ENCODE results near the gene PPP2R5C. TPM values are rescaled to one million over a fixed set of nuclear protein-coding genes. Genes with fewer than 3 reads are reported as not detected.

PPP2R5C gene
- polyA plus RNA-seq, 3 donors, result 61.9 to 72.5 (median 64.0) TPM

DNA sequence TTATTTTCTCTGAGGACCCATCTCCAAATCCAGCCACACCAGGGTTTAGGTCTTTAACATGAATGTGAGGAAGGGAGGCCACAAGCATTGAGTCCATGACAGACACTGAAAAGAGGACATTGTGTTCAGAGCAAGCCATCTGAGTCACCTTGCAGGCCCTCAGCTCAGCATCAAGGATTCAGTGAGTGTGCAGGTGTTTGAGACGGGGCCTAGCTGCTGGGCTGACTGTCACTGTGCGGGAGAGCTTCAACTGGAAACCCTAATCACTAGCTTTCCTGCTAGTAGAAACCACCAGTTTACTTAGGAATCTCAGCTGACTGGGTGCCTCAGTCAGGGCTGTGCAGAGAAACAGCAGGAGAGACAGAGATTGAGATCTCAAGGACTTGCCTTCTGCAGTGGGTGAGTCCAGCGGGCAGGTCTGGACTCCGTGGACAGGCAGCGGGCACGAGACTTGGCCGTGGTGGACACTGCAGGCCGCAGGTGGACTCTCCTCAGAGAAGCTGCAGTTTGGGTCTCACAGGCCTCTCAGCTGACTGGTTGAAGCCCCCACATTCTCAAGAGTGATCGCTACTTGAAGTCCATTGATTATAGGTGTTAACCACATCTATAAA is 116.8 kb downstream of the PPP2R5C start:
- DNase-seq, result peak in 1 of 3 donors; percentile 22
- Mint-ChIP-seq H3K4me3 (no peak overlapping the region), H3K9me3 (no peaks in the 10 kb centered on the region), H3K27ac (peak overlapping the region; percentile 78 to 97 (median 93)), H3K4me1 (peaks cover 50% of the 10 kb centered on the region), H3K36me3 (peaks cover 50 to 51% of the 10 kb centered on the region in 2 donors), H3K27me3 (ENCODE audit: low read depth in 3 of 3) (no peaks in the 10 kb centered on the region)
- Histone ChIP-seq H3K4me2 (replicated peaks; ENCODE audit: extremely low read depth, low read length, poor library complexity, severe bottlenecking) (no peak overlapping the region), H3K4me1 (ENCODE audit: control insufficient read depth in 1 of 2, insufficient read depth in 2 of 2, low read length in 2 of 2) (peaks cover 28 to 31% of the 10 kb centered on the region in 2 donors), H3K36me3 (replicated peaks in 1 of 2; ENCODE audit: control insufficient read depth in 1 of 2, insufficient read depth in 2 of 2, low read length in 2 of 2) (peaks cover 21 to 31% of the 10 kb centered on the region in 2 donors), H4K20me1 (ENCODE audit: insufficient read depth, low read length) (peaks cover 43% of the 10 kb centered on the region), H3K79me2 (ENCODE audit: insufficient read depth, low read length) (peaks cover 80% of the 10 kb centered on the region), H3K27me3 (ENCODE audit: control insufficient read depth in 2 of 2, insufficient read depth in 2 of 2, low read length in 2 of 2) (no peaks in the 10 kb centered on the region), H3K9ac (ENCODE audit: insufficient read depth, low read length, poor library complexity, severe bottlenecking) (no peak overlapping the region), H3K27ac (ENCODE audit: low read depth in 1 of 2, low read length in 2 of 2) (peak overlapping the region in 1 of 2 donors; percentile 82), H2AFZ (ENCODE audit: insufficient read depth, low read depth, low read length, poor library complexity, severe bottlenecking) (no peak overlapping the region), H3K9me3 (replicated peaks in 1 of 2; ENCODE audit: control insufficient read depth in 1 of 2, insufficient read depth in 1 of 2, low read length in 2 of 2) (no peaks in the 10 kb centered on the region), H3K4me3 (replicated peaks in 1 of 3; ENCODE audit: low read depth in 2 of 3, low read length in 3 of 3) (no peak overlapping the region)
- TF ChIP-seq, protein P1, sequence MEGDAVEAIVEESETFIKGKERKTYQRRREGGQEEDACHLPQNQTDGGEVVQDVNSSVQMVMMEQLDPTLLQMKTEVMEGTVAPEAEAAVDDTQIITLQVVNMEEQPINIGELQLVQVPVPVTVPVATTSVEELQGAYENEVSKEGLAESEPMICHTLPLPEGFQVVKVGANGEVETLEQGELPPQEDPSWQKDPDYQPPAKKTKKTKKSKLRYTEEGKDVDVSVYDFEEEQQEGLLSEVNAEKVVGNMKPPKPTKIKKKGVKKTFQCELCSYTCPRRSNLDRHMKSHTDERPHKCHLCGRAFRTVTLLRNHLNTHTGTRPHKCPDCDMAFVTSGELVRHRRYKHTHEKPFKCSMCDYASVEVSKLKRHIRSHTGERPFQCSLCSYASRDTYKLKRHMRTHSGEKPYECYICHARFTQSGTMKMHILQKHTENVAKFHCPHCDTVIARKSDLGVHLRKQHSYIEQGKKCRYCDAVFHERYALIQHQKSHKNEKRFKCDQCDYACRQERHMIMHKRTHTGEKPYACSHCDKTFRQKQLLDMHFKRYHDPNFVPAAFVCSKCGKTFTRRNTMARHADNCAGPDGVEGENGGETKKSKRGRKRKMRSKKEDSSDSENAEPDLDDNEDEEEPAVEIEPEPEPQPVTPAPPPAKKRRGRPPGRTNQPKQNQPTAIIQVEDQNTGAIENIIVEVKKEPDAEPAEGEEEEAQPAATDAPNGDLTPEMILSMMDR (IDR thresholded peaks at IDR 0.05), result no peak
- intact Hi-C loops (cut with micrococcal nuclease), result loop anchor here (5.0 to 10.0 kb wide), 4 partner anchors 36 to 174 kb away; no protein-coding TSS in a partner anchor
- 97% methylated on average over 4 of the region's 9 CpGs for WGBS (ENCODE audit: insufficient coverage)

DNA sequence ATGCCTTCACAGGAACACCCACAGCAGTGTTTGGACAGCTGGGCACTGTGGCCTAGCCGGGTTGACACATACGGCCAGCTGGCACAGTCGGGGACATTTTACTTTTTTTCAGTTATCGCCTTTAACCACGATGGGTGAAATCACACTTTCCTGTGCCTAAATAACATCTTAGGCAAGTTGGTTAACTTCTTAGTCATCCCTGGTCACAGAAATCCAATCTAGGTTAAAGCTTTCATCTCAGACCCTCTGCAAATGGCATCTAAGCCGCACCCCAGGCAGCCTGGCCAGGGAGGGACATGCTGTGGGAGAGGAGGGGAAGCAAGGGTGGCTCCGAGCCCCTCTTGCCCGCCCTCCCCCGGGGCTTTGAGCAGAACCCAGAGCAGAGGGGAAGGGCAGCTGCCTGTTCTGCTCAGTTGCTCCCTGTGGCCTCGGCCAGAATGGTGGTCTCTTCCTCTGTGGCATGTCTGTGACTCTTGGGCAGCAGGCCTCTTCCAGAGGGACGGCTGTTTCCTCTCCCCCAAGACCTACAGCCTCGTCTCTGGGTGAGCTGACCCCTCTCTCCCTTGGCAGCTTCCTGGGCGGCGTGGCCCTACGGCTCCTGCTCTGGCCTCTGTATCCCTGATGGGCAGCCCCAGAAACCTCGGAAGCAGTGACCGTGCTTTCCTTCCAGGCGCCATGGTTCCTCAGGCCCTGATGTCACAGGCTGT is 117.5 kb downstream of the PPP2R5C start:
- Histone ChIP-seq H3K4me1 (ENCODE audit: control insufficient read depth in 1 of 2, insufficient read depth in 2 of 2, low read length in 2 of 2) (peaks cover 25 to 28% of the 10 kb centered on the region in 2 donors), H2AFZ (ENCODE audit: insufficient read depth, low read depth, low read length, poor library complexity, severe bottlenecking) (no peak overlapping the region), H3K4me3 (replicated peaks in 1 of 3; ENCODE audit: low read depth in 2 of 3, low read length in 3 of 3) (no peak overlapping the region), H3K9ac (ENCODE audit: insufficient read depth, low read length, poor library complexity, severe bottlenecking) (no peak overlapping the region), H4K20me1 (ENCODE audit: insufficient read depth, low read length) (peaks cover 43% of the 10 kb centered on the region), H3K9me3 (replicated peaks in 1 of 2; ENCODE audit: control insufficient read depth in 1 of 2, insufficient read depth in 1 of 2, low read length in 2 of 2) (no peaks in the 10 kb centered on the region), H3K27ac (ENCODE audit: low read depth in 1 of 2, low read length in 2 of 2) (peak overlapping the region in 1 of 2 donors; percentile 82), H3K79me2 (ENCODE audit: insufficient read depth, low read length) (peaks cover 74% of the 10 kb centered on the region), H3K4me2 (replicated peaks; ENCODE audit: extremely low read depth, low read length, poor library complexity, severe bottlenecking) (no peak overlapping the region), H3K36me3 (replicated peaks in 1 of 2; ENCODE audit: control insufficient read depth in 1 of 2, insufficient read depth in 2 of 2, low read length in 2 of 2) (peaks cover 28 to 37% of the 10 kb centered on the region in 2 donors), H3K27me3 (ENCODE audit: control insufficient read depth in 2 of 2, insufficient read depth in 2 of 2, low read length in 2 of 2) (no peaks in the 10 kb centered on the region)
- peak in 1 of 3 donors; percentile 14 for DNase-seq
- no peaks in the 10 kb centered on the region for H3K27me3 Mint-ChIP-seq (ENCODE audit: low read depth in 3 of 3)
- no peak overlapping the region for H3K4me3 Mint-ChIP-seq
- 37% methylated on average over 16 of the region's 18 CpGs for WGBS (ENCODE audit: insufficient coverage)
- peak overlapping the region; percentile 30 to 97 (median 85) for H3K27ac Mint-ChIP-seq
- H3K36me3 Mint-ChIP-seq, result peaks cover 56 to 58% of the 10 kb centered on the region in 2 donors
- H3K9me3 Mint-ChIP-seq, result no peaks in the 10 kb centered on the region
- TF ChIP-seq, protein P1 (IDR thresholded peaks at IDR 0.05), result no peak
- intact Hi-C loops (cut with micrococcal nuclease), result loop anchor here (5.0 to 10.0 kb wide), 4 partner anchors 37 to 174 kb away; no protein-coding TSS in a partner anchor
- peaks cover 43% of the 10 kb centered on the region for H3K4me1 Mint-ChIP-seq

Measured in CD14-positive monocyte (primary cell).